Stimulated activated CD8-positive, alpha-beta memory T cell treated with anti-CD3 and anti-CD28 coated beads, Interleukin-4, amount 100 ng/mL, for 48 hours (primary cell): ENCODE data around the gene GALNT9.

Experiments
- DNase-seq: peaks from one replicate; pipeline ENCODE4 v3.0.0-alpha.2; 2020

Gene GALNT9

GRCh38 chr12:132179431-132180362 is 149.7 kb downstream of the GALNT9 start:
- no peak for DNase-seq

DNA sequence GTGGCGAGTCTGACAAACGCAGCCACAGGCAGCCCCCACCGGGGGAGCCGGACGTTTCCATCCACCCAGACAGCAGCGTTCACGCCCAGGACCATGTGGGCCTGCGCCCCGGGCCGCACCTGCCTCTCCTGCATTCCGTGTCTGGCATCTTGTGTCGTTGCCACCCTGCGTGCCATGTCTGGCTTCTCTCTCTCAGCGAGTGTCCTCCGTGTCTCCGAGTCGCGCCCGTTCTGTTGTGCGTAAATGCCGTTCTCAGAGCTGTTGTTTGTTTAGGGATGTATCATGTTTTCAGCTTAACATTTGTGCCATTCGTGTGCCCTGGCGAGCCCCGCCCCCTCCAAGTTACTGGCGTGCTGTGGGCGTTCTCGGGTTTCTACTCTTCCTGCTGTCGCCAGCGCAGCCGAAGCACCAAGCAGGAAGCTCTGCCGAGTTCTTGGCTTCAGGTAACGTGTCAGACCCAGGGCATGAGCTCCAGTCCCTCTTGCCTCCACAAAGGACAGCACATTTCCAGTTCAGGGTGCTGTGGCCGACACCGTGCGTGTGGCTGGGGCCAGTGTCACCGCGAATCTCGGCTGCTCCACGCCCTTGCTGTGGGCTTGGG is 150.5 kb downstream of the GALNT9 start:
- DNase-seq: no peak

DNA sequence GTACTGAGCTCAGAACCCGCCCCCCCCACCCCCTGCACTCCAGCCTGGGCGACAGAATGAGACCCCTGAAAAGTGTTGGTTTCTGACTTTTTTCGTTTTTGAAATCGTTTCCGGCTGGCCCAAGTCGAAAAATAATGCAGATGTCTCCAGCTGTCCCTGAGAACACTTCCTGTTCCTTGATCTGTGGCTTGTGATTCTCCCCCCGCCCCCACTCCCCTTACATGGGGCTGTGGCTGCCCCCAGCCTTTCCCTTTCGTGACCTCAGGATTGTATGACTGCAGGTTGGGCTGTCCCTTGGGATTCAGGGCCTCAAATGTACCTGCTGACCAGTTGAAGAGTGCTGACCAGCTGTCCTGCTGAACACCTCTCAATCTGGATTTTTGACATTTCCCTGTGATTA is 151.1 kb downstream of the GALNT9 start:
- DNase-seq: no peak

- no peak for DNase-seq
These were observed 152.4 kb downstream of the GALNT9 start for GRCh38 chr12:132176920-132177551.

GRCh38 chr12:132176385-132176919 is 152.9 kb downstream of the GALNT9 start:
- no peak for DNase-seq

DNA sequence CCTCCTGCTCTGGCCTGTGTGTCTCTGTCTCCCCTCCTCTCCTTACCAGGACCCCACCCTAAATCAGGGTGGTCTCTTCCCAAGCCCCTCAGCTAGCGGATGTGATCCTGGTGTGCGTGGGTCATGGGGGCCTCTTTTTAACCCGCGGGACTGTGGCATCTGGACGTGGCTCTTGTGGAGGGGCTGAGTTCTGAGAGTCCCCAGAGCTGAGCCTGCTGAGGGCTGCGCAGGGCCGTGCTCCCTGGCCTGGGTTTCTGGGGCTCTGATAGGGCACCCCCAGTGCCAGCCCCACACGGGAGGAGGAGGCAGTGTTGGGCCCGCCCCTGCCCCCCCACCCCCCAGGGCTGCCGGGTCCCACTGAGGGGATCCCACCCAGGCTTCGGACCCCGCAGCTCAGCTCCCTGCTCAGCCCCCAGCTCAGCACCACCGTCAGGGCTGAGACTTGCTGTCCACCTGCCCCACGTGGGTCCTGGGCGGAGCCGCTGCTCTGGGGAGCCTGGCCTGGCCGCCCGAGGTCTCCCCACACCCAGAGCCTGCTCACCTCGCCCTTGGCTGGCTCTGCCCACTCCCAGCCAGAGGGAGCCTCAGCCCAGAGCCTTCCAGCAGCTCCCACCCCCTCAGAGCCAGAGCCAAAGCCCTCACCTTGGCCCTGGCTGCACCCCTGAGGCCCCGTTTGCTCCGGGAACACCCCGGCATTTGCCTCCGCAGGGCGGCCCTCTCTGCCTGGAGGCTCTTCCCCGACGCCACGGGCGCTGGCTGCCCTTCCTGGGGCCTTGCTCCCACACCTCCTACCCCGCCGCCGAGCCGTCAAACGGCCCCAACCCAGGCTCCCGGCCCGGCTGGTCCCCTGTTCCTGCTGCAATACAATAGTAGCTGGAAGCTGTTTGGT is 153.6 kb downstream of the GALNT9 start:
- DNase-seq: no peak

DNA sequence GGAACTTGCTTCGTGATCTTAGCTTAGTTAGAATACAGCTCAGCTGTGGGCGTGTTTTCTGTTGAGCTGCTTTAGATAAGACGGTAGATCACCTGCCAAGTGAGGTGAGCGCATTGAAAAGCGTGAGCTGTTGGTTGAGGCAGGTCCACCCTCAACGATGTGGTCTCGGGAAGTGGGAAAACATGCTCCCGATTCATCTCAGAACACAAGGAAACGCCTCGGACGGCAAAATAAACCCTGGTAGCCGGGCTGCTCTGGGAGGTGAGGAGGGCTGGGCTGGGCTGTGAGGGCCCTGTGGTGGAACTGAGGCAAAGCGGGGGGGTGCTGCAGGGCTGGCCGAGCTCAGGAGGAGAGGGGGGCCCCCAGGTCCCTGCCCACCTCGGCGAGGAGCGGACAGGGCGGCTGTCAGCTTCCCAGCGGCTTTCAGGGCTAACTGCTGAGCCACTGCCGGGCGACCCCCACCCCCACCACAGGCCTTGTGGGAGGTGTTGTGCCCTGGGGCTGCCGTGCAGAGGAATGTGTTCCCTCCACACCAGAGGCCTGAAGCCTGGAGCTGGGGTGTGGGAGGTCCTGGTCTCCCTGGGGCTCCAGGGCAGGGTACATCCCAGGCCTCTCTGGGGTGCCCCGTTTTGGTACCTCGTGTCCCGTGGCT is 154.4 kb downstream of the GALNT9 start:
- no peak for DNase-seq

DNA sequence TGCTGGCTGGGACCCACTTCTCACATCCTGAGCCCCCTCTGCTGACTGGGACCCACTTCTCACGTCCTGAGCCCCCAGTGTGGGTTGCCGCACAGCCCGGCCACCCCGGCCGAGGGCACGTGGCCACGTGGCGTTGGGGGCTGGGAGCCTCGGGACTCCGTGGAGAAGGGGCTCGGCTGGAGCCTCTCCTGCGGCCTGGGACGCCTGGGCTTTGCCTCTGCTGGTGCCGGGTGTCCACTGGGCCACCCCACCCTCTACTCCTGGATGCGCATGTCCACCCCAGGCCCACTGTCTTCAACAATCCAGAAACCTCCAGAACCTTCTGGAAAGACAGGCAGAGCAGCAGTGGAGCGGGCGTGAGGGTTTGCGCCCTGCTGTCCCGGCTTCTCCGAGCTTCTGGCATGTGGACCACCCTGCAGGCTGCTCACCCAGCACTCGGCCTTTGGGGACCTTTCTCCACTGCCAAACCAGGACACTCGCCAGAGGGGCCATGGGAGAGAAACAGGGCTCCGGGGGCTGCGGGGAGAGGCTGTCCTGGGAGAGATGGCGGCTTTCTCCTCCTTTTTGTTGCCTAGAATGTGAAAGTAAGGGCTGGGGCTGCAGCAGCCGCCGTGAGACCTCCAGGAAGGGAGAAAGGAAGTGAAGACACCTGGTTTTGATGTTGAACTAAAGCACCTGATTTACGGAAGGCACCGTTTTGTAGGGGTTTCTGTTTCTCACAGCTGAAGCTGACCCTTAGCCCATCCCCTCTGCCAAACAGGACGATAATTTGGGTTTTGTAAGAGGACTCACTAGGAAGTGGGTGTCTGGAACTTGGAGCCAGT is 155.2 kb downstream of the GALNT9 start:
- DNase-seq: no peak

- no peak for DNase-seq
These were observed 156.0 kb downstream of the GALNT9 start for GRCh38 chr12:132173135-132174014.

- no peak for DNase-seq
These were observed 156.8 kb downstream of the GALNT9 start for GRCh38 chr12:132172619-132173018.

DNA sequence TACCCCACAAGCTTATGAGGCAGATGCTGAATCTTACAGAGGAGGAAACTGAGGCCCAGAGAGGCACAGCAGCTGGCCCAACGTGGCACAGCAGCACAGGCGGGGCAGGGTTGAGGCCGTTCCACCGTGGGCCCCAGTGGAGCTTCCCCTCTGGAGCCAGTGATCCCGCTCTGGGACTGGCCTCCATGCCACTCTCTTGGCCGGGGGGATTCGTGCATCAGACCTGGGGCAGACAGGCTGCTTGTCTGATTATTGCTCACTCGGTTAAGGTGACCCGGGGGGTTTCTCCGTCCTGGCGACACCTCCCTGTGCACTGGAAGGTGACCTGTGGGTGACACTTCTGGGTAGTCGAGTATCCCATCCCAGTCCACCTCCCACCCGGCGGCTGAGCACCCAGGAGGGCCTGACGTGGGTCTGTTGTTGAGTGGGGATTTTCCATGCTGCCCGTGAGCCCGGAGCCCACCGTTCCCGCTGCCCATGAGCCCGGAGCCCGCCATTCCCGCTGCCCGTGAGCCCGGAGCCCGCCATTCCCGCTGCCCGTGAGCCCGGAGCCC is 157.3 kb downstream of the GALNT9 start:
- DNase-seq: no peak

DNA sequence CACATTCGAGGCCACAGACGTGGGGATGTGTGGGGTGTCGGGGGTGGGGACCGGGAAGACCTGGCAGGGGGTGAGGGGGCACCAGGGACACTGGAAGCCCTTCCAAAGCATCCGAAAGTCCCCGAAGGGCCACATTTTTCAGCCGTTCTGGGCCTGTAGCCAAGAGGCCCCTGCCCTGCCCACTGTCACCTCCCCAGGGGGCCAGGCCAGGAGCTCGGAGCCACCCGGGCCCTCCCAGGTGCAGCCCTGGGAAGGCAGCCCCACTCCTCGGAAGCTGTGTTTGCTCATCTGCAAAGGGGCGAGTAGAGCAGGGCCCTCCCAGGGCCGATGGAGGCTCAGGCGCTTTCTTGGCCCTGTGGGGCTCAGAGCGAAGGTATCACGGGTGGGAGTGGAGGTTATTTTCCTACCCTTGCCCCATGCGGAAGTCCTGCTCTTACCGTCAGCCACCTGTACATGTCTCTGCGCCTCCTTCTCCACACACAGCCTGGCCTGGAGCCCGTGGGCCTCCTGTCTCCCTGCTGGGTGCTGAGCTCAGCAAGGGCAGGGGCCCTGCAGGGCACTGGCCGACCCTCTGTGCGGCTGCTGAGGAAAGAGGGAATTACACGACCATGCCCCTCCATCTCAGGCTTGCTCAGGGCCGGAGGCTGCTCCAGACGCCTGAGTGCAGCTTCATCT is 158.0 kb downstream of the GALNT9 start:
- no peak for DNase-seq

GRCh38 chr12:132170637-132171292 is 158.6 kb downstream of the GALNT9 start:
- no peak for DNase-seq

GRCh38 chr12:132170094-132170636 is 159.2 kb downstream of the GALNT9 start:
- DNase-seq: no peak

- DNase-seq: no peak
These were observed 160.0 kb downstream of the GALNT9 start for GRCh38 chr12:132169376-132169775.

GRCh38 chr12:132168311-132169031 is 160.9 kb downstream of the GALNT9 start:
- no peak for DNase-seq

- DNase-seq: no peak
These were observed 161.6 kb downstream of the GALNT9 start for GRCh38 chr12:132167611-132168310.
